IMR-90 (cell line): ENCODE results near the gene TCF7L1. TPM values are rescaled to one million over a fixed set of nuclear protein-coding genes. Genes with fewer than 3 reads are reported as not detected.
A peak's percentile ranks its signal among the peaks of the same experiment; 100 is the strongest.

Source experiments
- ATAC-seq: fragments of 200-7000 bp; cut with Tn5 transposase; 2 replicates; pipeline ENCODE4 v1.9.1; 2020; ENCODE audit warnings: low read depth, mild to moderate bottlenecking, moderate library complexity
- BruUV-seq: library from RNA; stranded (reverse); fragments of 400-500 nt; replicated peaks from 2 replicates; lab custom pipeline; 2021; lab: Mats Ljungman, UMichigan
- CTCF ChIA-PET: fragments of 300-600 bp; formaldehyde crosslinking; extraction: SDS; loops from one replicate; lab custom pipeline; 2021; ENCODE audit warnings: antibody characterized with exemption; lab: Yijun Ruan, JAX
- POLR2A ChIA-PET: fragments of 300-600 bp; sonication (Branson Sonifier 250); formaldehyde crosslinking; loops from one replicate; lab custom pipeline; 2022; ENCODE audit warnings: antibody characterized with exemption; ENCODE audit not compliant: unreplicated experiment; lab: Charles Lee
- DNase-seq: peaks from one replicate; pipeline ENCODE4 v3.0.0; 2013
- H2AFZ ChIP-seq: replicated peaks from 2 replicates; pipeline ENCODE3; 2013; ENCODE audit warnings: low read length, mild to moderate bottlenecking; ENCODE audit not compliant: poor library complexity
- H2AK5ac ChIP-seq: 2 replicates; pipeline ENCODE4 v1.6.1; 2013; ENCODE audit warnings: low read depth, low read length, inconsistent platforms
- H2AK9ac ChIP-seq: replicated peaks from 2 replicates; pipeline ENCODE3; 2013; ENCODE audit warnings: mild to moderate bottlenecking, low read depth, low read length, moderate library complexity; ENCODE audit not compliant: poor library complexity
- H2BK120ac ChIP-seq: 2 replicates; pipeline ENCODE4 v1.6.1; 2013; ENCODE audit warnings: low read depth, low read length, inconsistent platforms
- H2BK15ac ChIP-seq: 3 replicates; pipeline ENCODE4 v1.6.1; 2013; ENCODE audit warnings: low read depth, low read length, inconsistent platforms
- H2BK20ac ChIP-seq: 2 replicates; pipeline ENCODE4 v1.6.1; 2013; ENCODE audit warnings: low read depth, mild to moderate bottlenecking, inconsistent platforms, low read length, moderate library complexity
- H2BK5ac ChIP-seq: 2 replicates; pipeline ENCODE4 v1.6.1; 2013; ENCODE audit warnings: mild to moderate bottlenecking, low read depth, low read length, inconsistent platforms; ENCODE audit not compliant: poor library complexity, severe bottlenecking
- H3K14ac ChIP-seq: replicated peaks from 2 replicates; pipeline ENCODE4 v1.6.1; 2013; ENCODE audit warnings: low read depth, low read length, inconsistent platforms
- H3K18ac ChIP-seq: 2 replicates; pipeline ENCODE4 v1.6.1; 2013; ENCODE audit warnings: low read depth, low read length, control low read depth
- H3K23ac ChIP-seq: 2 replicates; pipeline ENCODE4 v1.6.1; 2013; ENCODE audit warnings: low read depth, low read length, inconsistent platforms
- H3K27ac ChIP-seq: 2 replicates; pipeline ENCODE4 v1.5.1; 2013; ENCODE audit warnings: mild to moderate bottlenecking, control low read depth, low read length; ENCODE audit not compliant: insufficient read depth
- H3K27me3 ChIP-seq: 2 replicates; pipeline ENCODE4 v1.6.1; 2013; ENCODE audit warnings: low read length; ENCODE audit not compliant: control insufficient read depth, insufficient read depth
- H3K36me3 ChIP-seq: 2 replicates; pipeline ENCODE4 v1.6.1; 2013; ENCODE audit warnings: low read length, mixed read lengths; ENCODE audit not compliant: control insufficient read depth, insufficient read depth
- H3K4ac ChIP-seq: 2 replicates; pipeline ENCODE4 v1.6.1; 2013; ENCODE audit warnings: low read depth, low read length, inconsistent platforms
- H3K4me1 ChIP-seq: 2 replicates; pipeline ENCODE4 v1.6.1; 2013; ENCODE audit warnings: low read length, mixed read lengths; ENCODE audit not compliant: control insufficient read depth, insufficient read depth
- H3K4me2 ChIP-seq: 2 replicates; pipeline ENCODE4 v1.6.1; 2013; ENCODE audit warnings: low read depth, mild to moderate bottlenecking, control low read depth, low read length, moderate library complexity
- H3K4me3 ChIP-seq: 2 replicates; pipeline ENCODE4 v1.5.1; 2013; ENCODE audit warnings: low read depth, mild to moderate bottlenecking, control low read depth, low read length, moderate library complexity; ENCODE audit not compliant: insufficient read depth
- H3K56ac ChIP-seq: 2 replicates; pipeline ENCODE4 v1.6.1; 2013; ENCODE audit warnings: low read length, inconsistent platforms; ENCODE audit not compliant: insufficient read depth; ENCODE audit errors: extremely low read depth
- H3K79me1 ChIP-seq, 2 experiments: 2 replicates each; pipeline ENCODE4 v1.6.1; 2013; ENCODE audit warnings: low read length in 2 of 2, inconsistent platforms in 1 of 2, low read depth in 1 of 2
- H3K9ac ChIP-seq: 2 replicates; pipeline ENCODE4 v1.6.1; 2013; ENCODE audit warnings: low read depth, low read length, control low read depth
- H3K9me1 ChIP-seq: 2 replicates; pipeline ENCODE4 v1.6.1; 2013; ENCODE audit warnings: low read length, inconsistent platforms; ENCODE audit not compliant: insufficient read depth
- H3K9me3 ChIP-seq: 2 replicates; pipeline ENCODE4 v1.6.1; 2013; ENCODE audit warnings: low read length; ENCODE audit not compliant: control insufficient read depth, insufficient read depth
- H4K20me1 ChIP-seq: 2 replicates; pipeline ENCODE4 v1.6.1; 2013; ENCODE audit warnings: low read length, inconsistent platforms; ENCODE audit not compliant: insufficient read depth
- H4K5ac ChIP-seq: 2 replicates; pipeline ENCODE4 v1.6.1; 2013; ENCODE audit warnings: mild to moderate bottlenecking, low read depth, low read length, control low read depth
- H4K8ac ChIP-seq, 2 experiments: 2 replicates each; pipeline ENCODE4 v1.6.1; 2013; ENCODE audit warnings: low read depth in 2 of 2, low read length in 2 of 2, control low read depth in 1 of 2, inconsistent platforms in 1 of 2
- H4K91ac ChIP-seq: 2 replicates; pipeline ENCODE4 v1.6.1; 2013; ENCODE audit warnings: low read depth, low read length, inconsistent platforms; ENCODE audit not compliant: insufficient read depth
- CEBPB ChIP-seq: IDR thresholded peaks from 2 replicates; pipeline ENCODE4 v1.6.1; 2012; ENCODE audit warnings: low read depth, low read length, improper control_type of control experiment
- CHD1 ChIP-seq: IDR thresholded peaks from 2 replicates; pipeline ENCODE4 v1.6.1; 2012; ENCODE audit warnings: low read depth, low read length, improper control_type of control experiment
- NFE2L2 ChIP-seq: fragments of 150-350 bp; IDR thresholded peaks from 2 replicates; pipeline ENCODE4 v1.6.1; 2016; ENCODE audit warnings: low read depth, mild to moderate bottlenecking, low read length
- POLR2A ChIP-seq: IDR thresholded peaks from 2 replicates; pipeline ENCODE4 v1.6.1; 2012; ENCODE audit warnings: mild to moderate bottlenecking, low read depth, low read length
- RAD21 ChIP-seq: IDR thresholded peaks from 2 replicates; pipeline ENCODE4 v1.6.1; 2012; ENCODE audit warnings: low read length, improper control_type of control experiment
- RFX5 ChIP-seq: IDR thresholded peaks from 2 replicates; pipeline ENCODE4 v1.8.0; 2012; ENCODE audit warnings: low read depth, mild to moderate bottlenecking, low read length, moderate library complexity
- SMC3 ChIP-seq: fragments of 150-350 bp; IDR thresholded peaks from 2 replicates; pipeline ENCODE4 v1.6.1; 2016; ENCODE audit warnings: low read depth, mild to moderate bottlenecking, antibody characterized with exemption, low read length, moderate library complexity
- USF2 ChIP-seq: fragments of 150-350 bp; IDR thresholded peaks from 2 replicates; pipeline ENCODE4 v1.6.1; 2017; ENCODE audit warnings: mild to moderate bottlenecking, antibody characterized with exemption, low read length, low read depth
- WGBS, 2 experiments: methylation state at CpG; one replicate each; pipeline versions ENCODE4 v1.1.5 to v1.1.7; 2013; ENCODE audit warnings: missing lambda C conversion rate in 2 of 2; ENCODE audit not compliant: insufficient read length in 1 of 2; ENCODE audit errors: extremely low coverage in 2 of 2; 5-methylcytosine and 5-hydroxymethylcytosine counted together
- dilution Hi-C: fragments of 300-500 bp; cut with HindIII; formaldehyde crosslinking; loops from one replicate; pipeline ENCODE4 v1.14.3; 2018; ENCODE audit warnings: low sequenced_read_pairs; ENCODE audit not compliant: unreplicated experiment
- in situ Hi-C: fragments of 300-500 bp; cut with MboI; formaldehyde crosslinking; loops from 3 replicates; pipeline ENCODE4 v1.14.3; 2019; ENCODE audit warnings: low sequenced_read_pairs, inconsistent platforms, mixed read lengths
- intact Hi-C: fragments of 100-400 bp; cut with micrococcal nuclease; formaldehyde crosslinking; loops from 2 replicates; pipeline ENCODE4 v1.10.0; 2022
- polyA plus RNA-seq, 3 experiments: library from polyadenylated mRNA; depleted of rRNA; stranded (reverse); fragments of >200 nt; gene quantifications; 2 replicates each; pipeline ENCODE4 v1.2.3, GENCODE V29; 2012; ENCODE audit warnings: low replicate concordance in 1 of 3
- total RNA-seq: library from RNA; depleted of rRNA; stranded (reverse); fragments of >200 nt; gene quantifications from 2 replicates; pipeline ENCODE4 v1.2.3, GENCODE V29; 2012

Gene TCF7L1
- total and polyA plus RNA-seq, 2 of the 4 experiments (the other 2 are of a cell fraction) = 0.72 to 11.1 TPM

DNA sequence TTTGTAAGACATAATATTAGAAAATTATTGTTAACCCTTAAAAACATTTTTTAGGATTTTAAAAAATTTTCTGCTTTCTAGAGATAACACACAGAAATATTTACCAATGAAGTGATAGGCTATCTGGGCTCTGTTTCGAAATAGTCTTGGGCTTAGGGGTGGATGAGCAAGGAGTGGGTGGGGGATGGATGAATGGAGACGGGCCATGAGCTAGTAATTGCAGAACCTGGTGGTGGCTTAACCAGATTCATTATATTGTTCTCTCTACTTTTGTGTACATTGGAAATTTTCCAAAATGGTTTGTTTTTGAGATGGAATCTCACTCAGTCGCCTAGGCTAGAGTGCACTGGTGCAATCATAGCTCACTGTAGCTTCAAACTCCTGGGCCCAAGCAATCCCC, 89.6 kb downstream of the TCF7L1 start:
- no peak overlapping the region for H3K23ac ChIP-seq
- H3K36me3 ChIP-seq = no peaks in the 10 kb centered on the region
- no peaks in the 10 kb centered on the region for H3K9me3 ChIP-seq
- CTCF ChIA-PET = no interaction called here
- H3K27ac ChIP-seq = no peak overlapping the region
- no peak overlapping the region for H2BK15ac ChIP-seq
- H3K9ac ChIP-seq = no peak overlapping the region
- no peaks in the 10 kb centered on the region for H3K9me1 ChIP-seq
- H2BK120ac ChIP-seq = no peak overlapping the region
- in situ Hi-C loops (no loop called here), intact Hi-C loops (no loop called here), dilution Hi-C loops (no loop called here)
- no peak overlapping the region for H4K5ac ChIP-seq
- TF ChIP-seq RAD21 (no peak), CHD1 (no peak), CEBPB (peak; percentile 40; the same call in 1 of the 2 replicates), NFE2L2 (no peak), RFX5 (no peak), SMC3 (no peak), POLR2A (no peak), USF2 (no peak)
- H4K91ac ChIP-seq = no peak overlapping the region
- no peak overlapping the region for H2BK5ac ChIP-seq
- peaks cover 33% of the 10 kb centered on the region for H4K20me1 ChIP-seq
- H3K4me1 ChIP-seq = no peaks in the 10 kb centered on the region
- no peak for DNase-seq
- H3K56ac ChIP-seq = no peak overlapping the region
- no peak overlapping the region for H2AK9ac ChIP-seq
- H3K4ac ChIP-seq = no peak overlapping the region
- no peak overlapping the region for H3K18ac ChIP-seq
- H3K27me3 ChIP-seq = no peaks in the 10 kb centered on the region
- POLR2A ChIA-PET = no interaction called here
- H2AFZ ChIP-seq = no peak overlapping the region
- no peak overlapping the region for H4K8ac ChIP-seq
- H2AK5ac ChIP-seq = no peak overlapping the region
- H3K4me3 ChIP-seq = no peak overlapping the region
- no CpG with 5 or more reads among the region's 3 CpGs for WGBS, 2 experiments
- no TSS peak for BruUV-seq
- H3K14ac ChIP-seq = no peak overlapping the region
- no peak overlapping the region for H2BK20ac ChIP-seq
- no peak for ATAC-seq
- H3K79me1 ChIP-seq = peaks cover 10 to 42% of the 10 kb centered on the region in 2 experiments
- H3K4me2 ChIP-seq = no peak overlapping the region
